ENCODE measurements around the gene PSMB8. TPM values are rescaled to one million over a fixed set of nuclear protein-coding genes. Genes with fewer than 3 reads are reported as not detected.

Gene PSMB8
- total RNA-seq, 1 experiment from 2014 or later: 13.8 TPM

DNA sequence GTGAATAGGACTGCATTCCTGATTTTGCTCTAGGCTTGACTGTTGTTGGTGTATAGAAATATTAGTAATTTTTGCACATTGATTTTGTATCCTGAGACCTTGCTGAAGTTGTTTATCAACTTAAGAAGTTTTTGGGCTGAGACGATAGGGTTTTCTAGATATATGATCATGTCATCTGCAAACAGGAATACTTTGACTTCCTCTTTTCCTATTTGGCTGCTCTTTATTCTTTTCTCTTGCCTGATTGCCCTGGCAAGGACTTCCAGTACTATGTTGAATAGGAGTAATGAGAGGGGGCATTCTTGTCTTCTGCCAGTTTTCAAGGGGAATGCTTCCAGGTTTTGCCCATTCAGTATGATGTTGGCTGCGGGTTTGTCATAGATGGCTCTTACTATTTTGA is 40.4 kb downstream of the PSMB8 start:
- TF ChIP-seq, protein P1, sequence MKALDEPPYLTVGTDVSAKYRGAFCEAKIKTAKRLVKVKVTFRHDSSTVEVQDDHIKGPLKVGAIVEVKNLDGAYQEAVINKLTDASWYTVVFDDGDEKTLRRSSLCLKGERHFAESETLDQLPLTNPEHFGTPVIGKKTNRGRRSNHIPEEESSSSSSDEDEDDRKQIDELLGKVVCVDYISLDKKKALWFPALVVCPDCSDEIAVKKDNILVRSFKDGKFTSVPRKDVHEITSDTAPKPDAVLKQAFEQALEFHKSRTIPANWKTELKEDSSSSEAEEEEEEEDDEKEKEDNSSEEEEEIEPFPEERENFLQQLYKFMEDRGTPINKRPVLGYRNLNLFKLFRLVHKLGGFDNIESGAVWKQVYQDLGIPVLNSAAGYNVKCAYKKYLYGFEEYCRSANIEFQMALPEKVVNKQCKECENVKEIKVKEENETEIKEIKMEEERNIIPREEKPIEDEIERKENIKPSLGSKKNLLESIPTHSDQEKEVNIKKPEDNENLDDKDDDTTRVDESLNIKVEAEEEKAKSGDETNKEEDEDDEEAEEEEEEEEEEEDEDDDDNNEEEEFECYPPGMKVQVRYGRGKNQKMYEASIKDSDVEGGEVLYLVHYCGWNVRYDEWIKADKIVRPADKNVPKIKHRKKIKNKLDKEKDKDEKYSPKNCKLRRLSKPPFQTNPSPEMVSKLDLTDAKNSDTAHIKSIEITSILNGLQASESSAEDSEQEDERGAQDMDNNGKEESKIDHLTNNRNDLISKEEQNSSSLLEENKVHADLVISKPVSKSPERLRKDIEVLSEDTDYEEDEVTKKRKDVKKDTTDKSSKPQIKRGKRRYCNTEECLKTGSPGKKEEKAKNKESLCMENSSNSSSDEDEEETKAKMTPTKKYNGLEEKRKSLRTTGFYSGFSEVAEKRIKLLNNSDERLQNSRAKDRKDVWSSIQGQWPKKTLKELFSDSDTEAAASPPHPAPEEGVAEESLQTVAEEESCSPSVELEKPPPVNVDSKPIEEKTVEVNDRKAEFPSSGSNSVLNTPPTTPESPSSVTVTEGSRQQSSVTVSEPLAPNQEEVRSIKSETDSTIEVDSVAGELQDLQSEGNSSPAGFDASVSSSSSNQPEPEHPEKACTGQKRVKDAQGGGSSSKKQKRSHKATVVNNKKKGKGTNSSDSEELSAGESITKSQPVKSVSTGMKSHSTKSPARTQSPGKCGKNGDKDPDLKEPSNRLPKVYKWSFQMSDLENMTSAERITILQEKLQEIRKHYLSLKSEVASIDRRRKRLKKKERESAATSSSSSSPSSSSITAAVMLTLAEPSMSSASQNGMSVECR (CRISPR knock-in tag; IDR thresholded peaks at IDR 0.05; ENCODE audit: borderline replicate concordance): no peak
- TF ChIP-seq, protein P2, sequence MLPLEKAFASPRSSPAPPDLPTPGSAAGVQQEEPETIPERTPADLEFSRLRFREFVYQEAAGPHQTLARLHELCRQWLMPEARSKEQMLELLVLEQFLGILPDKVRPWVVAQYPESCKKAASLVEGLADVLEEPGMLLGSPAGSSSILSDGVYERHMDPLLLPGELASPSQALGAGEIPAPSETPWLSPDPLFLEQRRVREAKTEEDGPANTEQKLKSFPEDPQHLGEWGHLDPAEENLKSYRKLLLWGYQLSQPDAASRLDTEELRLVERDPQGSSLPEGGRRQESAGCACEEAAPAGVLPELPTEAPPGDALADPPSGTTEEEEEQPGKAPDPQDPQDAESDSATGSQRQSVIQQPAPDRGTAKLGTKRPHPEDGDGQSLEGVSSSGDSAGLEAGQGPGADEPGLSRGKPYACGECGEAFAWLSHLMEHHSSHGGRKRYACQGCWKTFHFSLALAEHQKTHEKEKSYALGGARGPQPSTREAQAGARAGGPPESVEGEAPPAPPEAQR (CRISPR knock-in tag; IDR thresholded peaks at IDR 0.05): no peak
- no peak for TF ChIP-seq NR1H2 (CRISPR knock-in tag; IDR thresholded peaks at IDR 0.05)
- TF ChIP-seq FOXK1 (CRISPR knock-in tag; IDR thresholded peaks at IDR 0.05): no peak
- TF ChIP-seq ETV6 (CRISPR knock-in tag; IDR thresholded peaks at IDR 0.05): no peak
- TF ChIP-seq EMX1 (CRISPR knock-in tag; IDR thresholded peaks at IDR 0.05): no peak
- TF ChIP-seq NR2C2 (CRISPR knock-in tag; IDR thresholded peaks at IDR 0.05): no peak
- TF ChIP-seq PRRX2 (CRISPR knock-in tag; IDR thresholded peaks at IDR 0.05): no peak
- TF ChIP-seq, protein P3, sequence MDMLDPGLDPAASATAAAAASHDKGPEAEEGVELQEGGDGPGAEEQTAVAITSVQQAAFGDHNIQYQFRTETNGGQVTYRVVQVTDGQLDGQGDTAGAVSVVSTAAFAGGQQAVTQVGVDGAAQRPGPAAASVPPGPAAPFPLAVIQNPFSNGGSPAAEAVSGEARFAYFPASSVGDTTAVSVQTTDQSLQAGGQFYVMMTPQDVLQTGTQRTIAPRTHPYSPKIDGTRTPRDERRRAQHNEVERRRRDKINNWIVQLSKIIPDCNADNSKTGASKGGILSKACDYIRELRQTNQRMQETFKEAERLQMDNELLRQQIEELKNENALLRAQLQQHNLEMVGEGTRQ (CRISPR knock-in tag; IDR thresholded peaks at IDR 0.05): no peak
- TF ChIP-seq SMAD3 (CRISPR knock-in tag; IDR thresholded peaks at IDR 0.05; ENCODE audit: borderline replicate concordance): no peak
- TF ChIP-seq MYBL2 (CRISPR knock-in tag; IDR thresholded peaks at IDR 0.05): no peak
- no peak for TF ChIP-seq GRHL2 (CRISPR knock-in tag; IDR thresholded peaks at IDR 0.05; ENCODE audit: insufficient replicate concordance, severe bottlenecking)
- TF ChIP-seq CREM (CRISPR knock-in tag; IDR thresholded peaks at IDR 0.05): no peak
- no peak for TF ChIP-seq ZNF263 (CRISPR knock-in tag; IDR thresholded peaks at IDR 0.05; ENCODE audit: low read depth)
- TF ChIP-seq, protein P4, sequence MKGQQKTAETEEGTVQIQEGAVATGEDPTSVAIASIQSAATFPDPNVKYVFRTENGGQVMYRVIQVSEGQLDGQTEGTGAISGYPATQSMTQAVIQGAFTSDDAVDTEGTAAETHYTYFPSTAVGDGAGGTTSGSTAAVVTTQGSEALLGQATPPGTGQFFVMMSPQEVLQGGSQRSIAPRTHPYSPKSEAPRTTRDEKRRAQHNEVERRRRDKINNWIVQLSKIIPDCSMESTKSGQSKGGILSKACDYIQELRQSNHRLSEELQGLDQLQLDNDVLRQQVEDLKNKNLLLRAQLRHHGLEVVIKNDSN (CRISPR knock-in tag; IDR thresholded peaks at IDR 0.05): no peak
- TF ChIP-seq, protein P5, sequence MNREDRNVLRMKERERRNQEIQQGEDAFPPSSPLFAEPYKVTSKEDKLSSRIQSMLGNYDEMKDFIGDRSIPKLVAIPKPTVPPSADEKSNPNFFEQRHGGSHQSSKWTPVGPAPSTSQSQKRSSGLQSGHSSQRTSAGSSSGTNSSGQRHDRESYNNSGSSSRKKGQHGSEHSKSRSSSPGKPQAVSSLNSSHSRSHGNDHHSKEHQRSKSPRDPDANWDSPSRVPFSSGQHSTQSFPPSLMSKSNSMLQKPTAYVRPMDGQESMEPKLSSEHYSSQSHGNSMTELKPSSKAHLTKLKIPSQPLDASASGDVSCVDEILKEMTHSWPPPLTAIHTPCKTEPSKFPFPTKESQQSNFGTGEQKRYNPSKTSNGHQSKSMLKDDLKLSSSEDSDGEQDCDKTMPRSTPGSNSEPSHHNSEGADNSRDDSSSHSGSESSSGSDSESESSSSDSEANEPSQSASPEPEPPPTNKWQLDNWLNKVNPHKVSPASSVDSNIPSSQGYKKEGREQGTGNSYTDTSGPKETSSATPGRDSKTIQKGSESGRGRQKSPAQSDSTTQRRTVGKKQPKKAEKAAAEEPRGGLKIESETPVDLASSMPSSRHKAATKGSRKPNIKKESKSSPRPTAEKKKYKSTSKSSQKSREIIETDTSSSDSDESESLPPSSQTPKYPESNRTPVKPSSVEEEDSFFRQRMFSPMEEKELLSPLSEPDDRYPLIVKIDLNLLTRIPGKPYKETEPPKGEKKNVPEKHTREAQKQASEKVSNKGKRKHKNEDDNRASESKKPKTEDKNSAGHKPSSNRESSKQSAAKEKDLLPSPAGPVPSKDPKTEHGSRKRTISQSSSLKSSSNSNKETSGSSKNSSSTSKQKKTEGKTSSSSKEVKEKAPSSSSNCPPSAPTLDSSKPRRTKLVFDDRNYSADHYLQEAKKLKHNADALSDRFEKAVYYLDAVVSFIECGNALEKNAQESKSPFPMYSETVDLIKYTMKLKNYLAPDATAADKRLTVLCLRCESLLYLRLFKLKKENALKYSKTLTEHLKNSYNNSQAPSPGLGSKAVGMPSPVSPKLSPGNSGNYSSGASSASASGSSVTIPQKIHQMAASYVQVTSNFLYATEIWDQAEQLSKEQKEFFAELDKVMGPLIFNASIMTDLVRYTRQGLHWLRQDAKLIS (CRISPR knock-in tag; IDR thresholded peaks at IDR 0.05; ENCODE audit: borderline replicate concordance): no peak
- TF ChIP-seq ESRRA (CRISPR knock-in tag; IDR thresholded peaks at IDR 0.05; ENCODE audit: borderline replicate concordance): no peak
- TF ChIP-seq, protein P6, sequence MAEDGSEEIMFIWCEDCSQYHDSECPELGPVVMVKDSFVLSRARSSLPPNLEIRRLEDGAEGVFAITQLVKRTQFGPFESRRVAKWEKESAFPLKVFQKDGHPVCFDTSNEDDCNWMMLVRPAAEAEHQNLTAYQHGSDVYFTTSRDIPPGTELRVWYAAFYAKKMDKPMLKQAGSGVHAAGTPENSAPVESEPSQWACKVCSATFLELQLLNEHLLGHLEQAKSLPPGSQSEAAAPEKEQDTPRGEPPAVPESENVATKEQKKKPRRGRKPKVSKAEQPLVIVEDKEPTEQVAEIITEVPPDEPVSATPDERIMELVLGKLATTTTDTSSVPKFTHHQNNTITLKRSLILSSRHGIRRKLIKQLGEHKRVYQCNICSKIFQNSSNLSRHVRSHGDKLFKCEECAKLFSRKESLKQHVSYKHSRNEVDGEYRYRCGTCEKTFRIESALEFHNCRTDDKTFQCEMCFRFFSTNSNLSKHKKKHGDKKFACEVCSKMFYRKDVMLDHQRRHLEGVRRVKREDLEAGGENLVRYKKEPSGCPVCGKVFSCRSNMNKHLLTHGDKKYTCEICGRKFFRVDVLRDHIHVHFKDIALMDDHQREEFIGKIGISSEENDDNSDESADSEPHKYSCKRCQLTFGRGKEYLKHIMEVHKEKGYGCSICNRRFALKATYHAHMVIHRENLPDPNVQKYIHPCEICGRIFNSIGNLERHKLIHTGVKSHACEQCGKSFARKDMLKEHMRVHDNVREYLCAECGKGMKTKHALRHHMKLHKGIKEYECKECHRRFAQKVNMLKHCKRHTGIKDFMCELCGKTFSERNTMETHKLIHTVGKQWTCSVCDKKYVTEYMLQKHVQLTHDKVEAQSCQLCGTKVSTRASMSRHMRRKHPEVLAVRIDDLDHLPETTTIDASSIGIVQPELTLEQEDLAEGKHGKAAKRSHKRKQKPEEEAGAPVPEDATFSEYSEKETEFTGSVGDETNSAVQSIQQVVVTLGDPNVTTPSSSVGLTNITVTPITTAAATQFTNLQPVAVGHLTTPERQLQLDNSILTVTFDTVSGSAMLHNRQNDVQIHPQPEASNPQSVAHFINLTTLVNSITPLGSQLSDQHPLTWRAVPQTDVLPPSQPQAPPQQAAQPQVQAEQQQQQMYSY (CRISPR knock-in tag; IDR thresholded peaks at IDR 0.05): no peak
- Mint-ChIP-seq H3K4me1 (peaks cover 5% of the 10 kb centered on the region), H3K9me3 (peaks cover 8% of the 10 kb centered on the region), H3K36me3 (peaks cover 5% of the 10 kb centered on the region), H3K27ac (no peak overlapping the region), H3K4me3 (no peak overlapping the region), H3K27me3 (ENCODE audit: low read depth) (peaks cover 57% of the 10 kb centered on the region)
- DNase-seq (ENCODE audit: low spot score): no peak
- POLR2A ChIA-PET: no interaction called here
- CTCF ChIA-PET: interaction anchor here (0.6 to 1.6 kb wide), 3 partner anchors 35 to 650 kb away, joined by 3 to 4 read pairs (median 3); partner anchors contain the start of gene TAP2
- ATAC-seq: no peak
